SK-N-MC (cell line): ENCODE results near the gene PDE6A.

ENCODE experiments used
- DNase-seq: peaks from one replicate; pipeline ENCODE4 v3.0.0-alpha.2; 2011; ENCODE audit warnings: low read depth, low spot score
- H3K27ac ChIP-seq: fragments of 200-600 bp; sonication (generic); 2 replicates; pipeline ENCODE4 v1.5.1; 2016; ENCODE audit warnings: mixed run types
- H3K36me3 ChIP-seq: fragments of 200-600 bp; sonication (generic); 2 replicates; pipeline ENCODE4 v1.6.1; 2017; ENCODE audit warnings: antibody characterized with exemption, low read length, mixed read lengths; ENCODE audit not compliant: insufficient read depth
- H3K4me3 ChIP-seq: fragments of 200-600 bp; sonication (generic); 2 replicates; pipeline ENCODE4 v1.5.1; 2016
- H3K9ac ChIP-seq: fragments of 200-600 bp; sonication (generic); 2 replicates; pipeline ENCODE4 v1.8.0; 2017; ENCODE audit warnings: mixed run types, mixed read lengths; ENCODE audit not compliant: insufficient read length
- H3K9me3 ChIP-seq: fragments of 200-600 bp; sonication (generic); 2 replicates; pipeline ENCODE4 v1.6.1; 2017; ENCODE audit warnings: low read depth, mild to moderate bottlenecking, antibody characterized with exemption, low read length, moderate library complexity, mixed read lengths
- EZH2 ChIP-seq: fragments of 200-600 bp; sonication (generic); IDR thresholded peaks from one replicate; pipeline ENCODE4 v1.6.1; 2017; ENCODE audit warnings: antibody characterized with exemption
- FOXP2 ChIP-seq: optimal IDR thresholded peaks from 2 replicates; pipeline ENCODE3; 2011; ENCODE audit warnings: mild to moderate bottlenecking, moderate library complexity; ENCODE audit not compliant: insufficient read depth; ENCODE audit errors: extremely low read length, control extremely low read depth
- POLR2AphosphoS5 ChIP-seq: IDR thresholded peaks from 2 replicates; pipeline ENCODE4 v1.6.1; 2012; ENCODE audit warnings: mild to moderate bottlenecking, low read depth, low read length, borderline replicate concordance

PDE6A gene

GRCh38 chr5:149944666-149945065, at the start of gene PDE6A:
Gene PDE6A, minus strand, starts transcription at chr5:149944793. Its CDS starts 120 bp downstream, at chr5:149944673.
- H3K27ac ChIP-seq = no peak within 1 kb of the TSS
- H3K36me3 ChIP-seq = no peaks in the 10 kb centered on the region
- no peaks in the 10 kb centered on the region for H3K9me3 ChIP-seq
- no peak within 1 kb of the TSS for H3K4me3 ChIP-seq
- no peak within 1 kb of the TSS for H3K9ac ChIP-seq
- DNase-seq = no peak
- TF ChIP-seq FOXP2 (no peak), EZH2 (no peak), POLR2AphosphoS5 (no peak)

- no peaks in the 10 kb centered on the region; the same call in 1 of the 2 replicates for H3K36me3 ChIP-seq
- DNase-seq = no peak
- TF ChIP-seq POLR2AphosphoS5 = no peak
- no peak for TF ChIP-seq FOXP2
- TF ChIP-seq EZH2 = no peak
- H3K4me3 ChIP-seq = no peak overlapping the region
- H3K9me3 ChIP-seq = no peaks in the 10 kb centered on the region
- no peak overlapping the region for H3K27ac ChIP-seq
- H3K9ac ChIP-seq = no peak overlapping the region
Observed at GRCh38 chr5:149993471-149993870, 48.9 kb upstream of the PDE6A start.

- DNase-seq = peak; percentile 51
- no peak overlapping the region for H3K4me3 ChIP-seq
Observed at GRCh38 chr5:149990518-149991376, 46.2 kb upstream of the PDE6A start.

GRCh38 chr5:149988126-149988525, 43.5 kb upstream of the PDE6A start:
- TF ChIP-seq POLR2AphosphoS5 (no peak), EZH2 (no peak)
- Histone ChIP-seq H3K27ac (no peak overlapping the region), H3K36me3 (no peaks in the 10 kb centered on the region), H3K9ac (no peak overlapping the region), H3K9me3 (no peaks in the 10 kb centered on the region), H3K4me3 (no peak overlapping the region)
- DNase-seq = no peak

More at GRCh38 chr5:149990518-149991376, 46.2 kb upstream of the PDE6A start:
- H3K9me3 ChIP-seq = no peaks in the 10 kb centered on the region
- no peak overlapping the region for H3K27ac ChIP-seq
- H3K36me3 ChIP-seq = no peaks in the 10 kb centered on the region; the same call in 1 of the 2 replicates
- TF ChIP-seq EZH2 (no peak), FOXP2 (no peak), POLR2AphosphoS5 (no peak)
- H3K9ac ChIP-seq = no peak overlapping the region

- DNase-seq = no peak
- no peaks in the 10 kb centered on the region; the same call in 1 of the 2 replicates for H3K36me3 ChIP-seq
- H3K9me3 ChIP-seq = no peaks in the 10 kb centered on the region
- H3K27ac ChIP-seq = no peak overlapping the region
- no peak overlapping the region for H3K9ac ChIP-seq
- TF ChIP-seq FOXP2 (no peak), EZH2 (no peak), POLR2AphosphoS5 (no peak)
- H3K4me3 ChIP-seq = no peak overlapping the region
Observed at GRCh38 chr5:149982505-149982904, 37.9 kb upstream of the PDE6A start.

GRCh38 chr5:149981206-149981605, 36.6 kb upstream of the PDE6A start:
- no peaks in the 10 kb centered on the region for H3K9me3 ChIP-seq
- H3K4me3 ChIP-seq = no peak overlapping the region
- H3K9ac ChIP-seq = no peak overlapping the region
- H3K36me3 ChIP-seq = no peaks in the 10 kb centered on the region; the same call in 1 of the 2 replicates
- TF ChIP-seq FOXP2 (no peak), POLR2AphosphoS5 (no peak), EZH2 (no peak)
- H3K27ac ChIP-seq = no peak overlapping the region
- DNase-seq = no peak

- TF ChIP-seq FOXP2 (no peak), EZH2 (no peak), POLR2AphosphoS5 (no peak)
- Histone ChIP-seq H3K9me3 (no peaks in the 10 kb centered on the region), H3K4me3 (no peak overlapping the region), H3K27ac (no peak overlapping the region), H3K36me3 (no peaks in the 10 kb centered on the region; the same call in 1 of the 2 replicates), H3K9ac (no peak overlapping the region)
- DNase-seq = no peak
Observed at GRCh38 chr5:149979896-149980295, 35.3 kb upstream of the PDE6A start.

- Histone ChIP-seq H3K9me3 (no peaks in the 10 kb centered on the region), H3K36me3 (no peaks in the 10 kb centered on the region; the same call in 1 of the 2 replicates), H3K4me3 (no peak overlapping the region), H3K9ac (no peak overlapping the region), H3K27ac (no peak overlapping the region)
- no peak for DNase-seq
- TF ChIP-seq FOXP2 (no peak), EZH2 (no peak), POLR2AphosphoS5 (no peak)
Observed at GRCh38 chr5:149975409-149975808, 30.8 kb upstream of the PDE6A start.
